H1 (cell line): ENCODE results near the gene OBP2B. TPM values are rescaled to one million over a fixed set of nuclear protein-coding genes. Genes with fewer than 3 reads are reported as not detected.

Experiments used
- CHD7 ChIP-seq: fragments of 300-600 bp; sonication (generic); IDR thresholded peaks from 2 replicates; pipeline ENCODE4 v1.7.1; 2012; ENCODE audit warnings: low read length, moderate library complexity, mild to moderate bottlenecking, inconsistent platforms; ENCODE audit not compliant: insufficient replicate concordance
- EZH2 ChIP-seq: fragments of 200-600 bp; sonication (generic); IDR thresholded peaks from 2 replicates; pipeline ENCODE4 v1.7.1; 2012; ENCODE audit warnings: low read depth, mild to moderate bottlenecking, moderate library complexity, low read length, inconsistent platforms; ENCODE audit not compliant: severe bottlenecking
- HDAC2 ChIP-seq, 2 experiments: fragments of 300-600 bp in 1 of 2; sonication (generic) in 1 of 2; IDR thresholded peaks; 2 replicates each; pipeline ENCODE4 v1.6.1; 2011 to 2012; ENCODE audit warnings: low read depth in 2 of 2, low read length in 2 of 2, mild to moderate bottlenecking in 2 of 2, moderate library complexity in 2 of 2, borderline replicate concordance in 1 of 2, inconsistent platforms in 1 of 2
- SP2 ChIP-seq: IDR thresholded peaks from 2 replicates; pipeline ENCODE4 v1.6.1; 2012; ENCODE audit warnings: mild to moderate bottlenecking, low read length, inconsistent platforms
- SRF ChIP-seq: IDR thresholded peaks from 2 replicates; pipeline ENCODE4 v1.6.1; 2011; ENCODE audit warnings: mild to moderate bottlenecking, low read depth, low read length, moderate library complexity
- TAF1 ChIP-seq: IDR thresholded peaks from 2 replicates; pipeline ENCODE4 v1.6.1; 2011; ENCODE audit warnings: mild to moderate bottlenecking, low read depth, low read length
- polyA plus RNA-seq, 7 experiments: library from polyadenylated mRNA; depleted of rRNA in 3 of 7; stranded (reverse) in 5 of 7; unstranded in 2 of 7; fragments of >200 nt in 5 of 7; fragments of 200-250 nt in 2 of 7; gene quantifications; 1 replicate in 5 of 7; 2 replicates in 1 of 7; 4 replicates in 1 of 7; pipeline versions ENCODE4 v1.2.1 to v1.2.3, GENCODE V29; 2011 to 2013; ENCODE audit warnings: missing spikeins in 2 of 7, mixed read lengths in 2 of 7
- total RNA-seq: library from RNA; stranded (reverse); fragmentation: NEBNext Ultra II Directional; extraction: Animal tissue kit (Norgen Biotek cat#: 25700); gene quantifications from 2 replicates; pipeline ENCODE4 v1.2.1, GENCODE V29; 2021

Gene OBP2B
- total and polyA plus RNA-seq, 2 of the 8 experiments (the other 6 are each of a cell fraction or from before 2014, with no cell fraction given), result not detected

- TF ChIP-seq CHD7 (no peak), TAF1 (no peak), SRF (no peak), EZH2 (no peak), HDAC2 (IDR thresholded peaks at IDR 0.05; ENCODE audit: borderline replicate concordance in 1 of 2, low read depth in 2 of 2, low read length in 2 of 2) (no peak), SP2 (no peak)
Observed at GRCh38 chr9:133204335-133204992, 4.6 kb downstream of the OBP2B start (continued).
